ENCODE data around the gene PAQR9. TPM values are rescaled to one million over a fixed set of nuclear protein-coding genes. Genes with fewer than 3 reads are reported as not detected.

The PAQR9 gene
- total and polyA plus RNA-seq, 9 of the 15 experiments (the other 6 are each of a cell fraction or from before 2014, with no cell fraction given): 0.04 to 0.58 (median 0.22) TPM

- TF ChIP-seq MGA (IDR thresholded peaks at IDR 0.05) (no peak), NFE2 (IDR thresholded peaks at IDR 0.05; ENCODE audit: low read depth) (no peak), FOXA3 (CRISPR knock-in tag; conservative IDR thresholded peaks at IDR 0.05 in 1 of 2, IDR thresholded peaks at IDR 0.05 in 1 of 2) (no peak)
Measured at GRCh38 chr3:143000528-143000927, 37.1 kb upstream of the PAQR9 start (continued).

Data from K562 (cell line).